LNCaP clone FGC (cell line): ENCODE results near the gene HK2.
A peak's percentile ranks its signal among the peaks of the same experiment; 100 is the strongest.

Experiments used
- DNase-seq: peaks from one replicate; pipeline ENCODE4 v3.0.0-alpha.2; 2011; ENCODE audit warnings: low read depth
- H3K4me3 ChIP-seq: 2 replicates; pipeline ENCODE4 v1.5.1; 2011; ENCODE audit warnings: mild to moderate bottlenecking, low read depth, low read length, control low read depth
- CTCF ChIP-seq: IDR thresholded peaks from 2 replicates; pipeline ENCODE4 v1.5.1; 2012; ENCODE audit warnings: mild to moderate bottlenecking; ENCODE audit not compliant: control insufficient read depth, insufficient read depth; ENCODE audit errors: extremely low read depth

The HK2 gene

GRCh38 chr2:74915743-74916142, 81.8 kb downstream of the HK2 start:
- no peak for TF ChIP-seq CTCF

GRCh38 chr2:74916394-74916793, 82.5 kb downstream of the HK2 start:
- no peak overlapping the region for H3K4me3 ChIP-seq
- no peak for TF ChIP-seq CTCF
- DNase-seq = no peak

More at GRCh38 chr2:74915743-74916142, 81.8 kb downstream of the HK2 start:
- DNase-seq = no peak
- H3K4me3 ChIP-seq = no peak overlapping the region

- TF ChIP-seq CTCF = no peak
- no peak for DNase-seq
These were observed 84.0 kb downstream of the HK2 start for GRCh38 chr2:74917702-74918619.

GRCh38 chr2:74919827-74920226, 85.9 kb downstream of the HK2 start:
- H3K4me3 ChIP-seq = no peak overlapping the region
- peak; percentile 63 for TF ChIP-seq CTCF
- no peak for DNase-seq

More at GRCh38 chr2:74917702-74918619, 84.0 kb downstream of the HK2 start:
- no peak overlapping the region for H3K4me3 ChIP-seq

GRCh38 chr2:74921236-74921736, 87.4 kb downstream of the HK2 start:
- no peak overlapping the region for H3K4me3 ChIP-seq
- no peak for DNase-seq
- TF ChIP-seq CTCF = no peak

GRCh38 chr2:74922592-74923227, 88.8 kb downstream of the HK2 start:
- TF ChIP-seq CTCF = no peak
- no peak for DNase-seq
- no peak overlapping the region for H3K4me3 ChIP-seq
